ENCODE results near the gene ZNF280A.
"Not testable (repeated sequence)": the region's sequence is repeated elsewhere in the genome, so short reads cannot be mapped to it uniquely, and the experiment has no call there.

The ZNF280A gene

DNA sequence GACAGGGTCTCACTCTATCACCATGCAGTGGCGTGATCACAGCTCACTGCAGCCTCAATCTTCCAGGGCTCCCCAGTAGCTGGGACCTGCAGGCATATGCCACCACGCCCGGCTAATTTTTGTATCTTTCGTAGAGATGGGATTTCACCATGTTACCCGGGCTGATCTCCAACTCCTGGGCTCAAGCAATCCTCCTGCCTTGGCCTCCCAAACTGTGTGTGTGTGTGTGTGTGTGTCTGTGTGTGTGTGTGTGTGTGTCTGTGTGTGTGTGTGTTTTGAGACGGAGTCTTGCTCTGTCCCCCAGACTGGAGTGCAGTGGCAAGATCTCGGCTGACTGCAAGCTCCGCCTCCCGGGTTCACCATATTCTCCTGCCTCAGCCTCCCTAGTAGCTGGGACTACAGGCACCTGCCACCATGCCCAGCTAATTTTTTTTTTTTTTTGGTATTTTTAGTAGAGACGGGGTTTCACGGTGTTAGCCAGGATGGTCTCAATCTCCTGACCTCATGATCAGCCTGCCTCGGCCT lies 12.5 kb upstream of the ZNF280A start:
- not testable (repeated sequence) for H3K9me3 ChIP-seq (ENCODE audit: control insufficient read depth, insufficient read depth, low read length); H3K9ac ChIP-seq (ENCODE audit: low read depth, low read length); H3K4me1 ChIP-seq (ENCODE audit: insufficient read depth, low read length); H3K36me3 ChIP-seq (ENCODE audit: insufficient read depth, low read length)

DNA sequence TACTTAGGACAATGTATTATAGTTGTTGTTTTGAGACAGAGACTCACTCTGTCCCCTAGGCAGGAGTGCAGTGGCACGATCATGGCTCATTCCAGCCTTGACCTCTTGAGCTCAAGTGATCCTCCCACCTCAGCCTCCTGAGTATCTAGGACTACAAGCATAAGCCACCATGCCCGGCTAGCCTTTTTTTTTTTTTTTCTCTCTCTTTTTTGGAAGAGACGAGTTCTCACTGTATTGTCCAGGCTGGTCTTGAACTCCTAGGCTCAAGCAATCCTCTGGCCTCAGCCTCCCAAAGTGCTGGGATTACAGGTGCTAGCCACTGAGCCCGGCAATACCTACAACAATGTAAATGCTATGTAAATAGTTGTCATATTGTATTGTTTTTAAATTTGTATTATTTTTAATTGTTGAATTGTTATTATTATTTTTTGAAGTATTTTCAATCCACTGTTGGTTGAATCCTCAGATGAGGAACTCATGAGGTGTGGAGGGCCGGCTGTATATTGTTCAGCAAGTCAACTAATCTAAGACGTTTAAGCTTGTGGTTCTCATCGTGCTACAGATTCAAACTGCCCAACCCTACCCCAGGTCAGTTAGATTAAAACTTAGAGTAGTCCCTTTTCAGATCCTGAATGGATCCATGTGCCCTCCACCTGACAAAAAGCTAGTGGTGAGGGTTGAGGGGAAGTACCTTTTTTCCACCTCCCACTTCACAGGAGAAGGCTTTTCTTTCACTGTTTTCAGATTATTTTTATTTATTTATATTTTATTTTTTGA lies 11.9 kb upstream of the ZNF280A start:
- H3K9ac ChIP-seq (ENCODE audit: low read depth, low read length) = no peak overlapping the region
- H3K36me3 ChIP-seq (ENCODE audit: insufficient read depth, low read length) = no peaks in the 10 kb centered on the region
- no peaks in the 10 kb centered on the region for H3K4me1 ChIP-seq (ENCODE audit: insufficient read depth, low read length)
- H3K9me3 ChIP-seq (ENCODE audit: control insufficient read depth, insufficient read depth, low read length) = no peaks in the 10 kb centered on the region

- H3K4me1 ChIP-seq (ENCODE audit: insufficient read depth, low read length) = no peaks in the 10 kb centered on the region
- H3K9ac ChIP-seq (ENCODE audit: low read depth, low read length) = no peak overlapping the region
- H3K36me3 ChIP-seq (ENCODE audit: insufficient read depth, low read length) = no peaks in the 10 kb centered on the region
- no peaks in the 10 kb centered on the region for H3K9me3 ChIP-seq (ENCODE audit: control insufficient read depth, insufficient read depth, low read length)
Measured at GRCh38 chr22:22528780-22529179, 8.7 kb upstream of the ZNF280A start.

- Histone ChIP-seq H3K36me3 (ENCODE audit: insufficient read depth, low read length) (no peaks in the 10 kb centered on the region), H3K9ac (ENCODE audit: low read depth, low read length) (no peak overlapping the region), H3K4me1 (ENCODE audit: insufficient read depth, low read length) (no peaks in the 10 kb centered on the region), H3K9me3 (ENCODE audit: control insufficient read depth, insufficient read depth, low read length) (no peaks in the 10 kb centered on the region)
Measured at GRCh38 chr22:22527312-22527711, 7.2 kb upstream of the ZNF280A start.

- H3K9ac ChIP-seq (ENCODE audit: low read depth, low read length) = no peak overlapping the region
- H3K4me1 ChIP-seq (ENCODE audit: insufficient read depth, low read length) = no peaks in the 10 kb centered on the region
- no peaks in the 10 kb centered on the region for H3K9me3 ChIP-seq (ENCODE audit: control insufficient read depth, insufficient read depth, low read length)
- no peaks in the 10 kb centered on the region for H3K36me3 ChIP-seq (ENCODE audit: insufficient read depth, low read length)
Measured at GRCh38 chr22:22526125-22526912, 6.2 kb upstream of the ZNF280A start.

GRCh38 chr22:22523494-22523893 lies 3.4 kb upstream of the ZNF280A start:
- H3K4me1 ChIP-seq (ENCODE audit: insufficient read depth, low read length) = peaks cover 5% of the 10 kb centered on the region; the same call in 1 of the 2 replicates
- H3K9me3 ChIP-seq (ENCODE audit: control insufficient read depth, insufficient read depth, low read length) = no peaks in the 10 kb centered on the region
- no peaks in the 10 kb centered on the region for H3K36me3 ChIP-seq (ENCODE audit: insufficient read depth, low read length)
- H3K9ac ChIP-seq (ENCODE audit: low read depth, low read length) = no peak overlapping the region

DNA sequence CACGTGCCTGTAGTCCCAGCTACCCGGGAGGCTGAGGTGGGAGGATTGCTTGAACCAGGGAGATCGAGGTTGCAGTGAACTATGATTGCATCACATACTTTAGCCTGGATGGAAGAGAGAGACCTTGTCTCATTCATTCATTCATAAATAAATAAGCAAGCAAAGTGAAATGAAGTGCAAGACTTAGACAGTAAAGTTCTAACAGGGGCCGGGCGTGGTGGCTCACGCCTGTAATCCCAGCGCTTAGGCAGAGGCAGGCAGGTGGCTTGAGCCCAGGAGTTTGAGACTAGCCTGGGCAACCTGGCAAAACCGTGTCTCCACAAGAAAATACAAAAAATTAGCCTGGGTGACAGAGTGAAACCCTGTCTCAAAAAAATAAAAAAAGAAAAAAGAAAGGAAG lies 1.6 kb upstream of the ZNF280A start:
- H3K9ac ChIP-seq (ENCODE audit: low read depth, low read length) = no peak overlapping the region
- peaks cover 5% of the 10 kb centered on the region; the same call in 1 of the 2 replicates for H3K4me1 ChIP-seq (ENCODE audit: insufficient read depth, low read length)
- no peaks in the 10 kb centered on the region for H3K36me3 ChIP-seq (ENCODE audit: insufficient read depth, low read length)
- H3K9me3 ChIP-seq (ENCODE audit: control insufficient read depth, insufficient read depth, low read length) = no peaks in the 10 kb centered on the region

DNA sequence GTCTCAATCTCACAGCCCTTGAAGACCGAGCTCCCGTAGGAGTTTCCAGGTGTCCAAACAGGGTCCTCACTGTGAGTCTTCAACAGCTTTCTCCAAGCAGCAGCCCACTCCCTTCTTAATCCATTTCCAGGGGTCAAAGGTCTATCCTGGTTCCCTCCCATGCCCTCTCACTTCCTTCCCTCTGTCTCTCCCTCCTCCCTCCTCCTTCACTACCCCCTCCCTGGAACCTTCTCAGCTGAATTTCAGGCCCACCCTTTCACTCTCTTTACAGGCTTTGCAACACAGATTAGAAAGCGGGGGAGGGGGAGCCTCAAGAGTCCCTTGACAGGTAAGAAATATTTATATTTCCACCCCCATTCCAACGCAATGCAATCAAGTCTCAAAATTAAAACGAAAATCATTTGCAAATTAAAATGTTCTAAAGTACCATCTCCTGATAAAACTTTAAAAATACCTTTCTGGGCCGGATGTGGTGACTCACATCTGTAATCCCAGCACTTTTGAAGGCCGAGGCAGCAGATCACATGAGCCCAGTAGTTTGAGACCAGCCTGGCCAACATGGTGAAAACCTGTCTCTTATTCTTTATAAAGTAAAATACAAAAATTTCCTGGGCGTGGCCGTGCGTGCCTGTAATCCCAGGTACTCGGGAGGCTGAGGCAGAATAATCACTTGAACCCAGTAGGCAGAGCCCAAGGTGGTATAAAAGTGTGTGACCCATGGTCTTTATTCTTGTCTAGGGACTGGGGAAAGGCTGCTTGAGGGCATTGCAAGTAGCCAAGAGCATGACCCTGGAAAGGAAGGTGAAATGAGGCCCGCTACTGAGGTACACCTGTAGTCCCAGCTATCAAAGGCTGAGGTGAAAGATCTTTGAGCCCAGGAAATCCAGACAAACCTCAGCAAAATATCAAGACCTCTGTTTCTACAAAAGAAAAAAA lies 865 bp upstream of the ZNF280A start:
- Histone ChIP-seq H3K9ac (ENCODE audit: low read depth, low read length) (no peak overlapping the region; the same call in 1 of the 2 replicates), H3K4me1 (ENCODE audit: insufficient read depth, low read length) (peaks cover 5% of the 10 kb centered on the region; the same call in 1 of the 2 replicates), H3K9me3 (ENCODE audit: control insufficient read depth, insufficient read depth, low read length) (no peaks in the 10 kb centered on the region), H3K36me3 (ENCODE audit: insufficient read depth, low read length) (no peaks in the 10 kb centered on the region)

DNA sequence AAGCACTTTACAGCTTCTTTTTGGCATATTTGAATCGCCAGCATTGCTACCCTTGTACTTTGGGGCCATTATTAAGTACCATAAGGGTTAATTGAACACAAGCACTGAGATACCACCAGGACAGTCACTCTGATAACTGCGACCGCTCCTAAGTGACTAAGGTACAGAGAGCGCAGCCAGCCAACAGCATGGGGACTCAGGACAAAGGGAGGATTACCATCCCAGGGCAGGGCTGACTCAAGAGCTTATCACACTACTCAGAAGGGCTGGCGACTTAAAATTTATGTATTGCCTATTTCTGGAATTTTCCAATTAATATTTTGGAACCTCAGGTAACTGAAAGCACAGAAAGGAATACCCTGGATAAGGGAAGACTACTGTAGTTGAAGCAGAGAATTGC lies 479 bp downstream of the ZNF280A start:
- Histone ChIP-seq H3K9me3 (ENCODE audit: control insufficient read depth, insufficient read depth, low read length) (no peaks in the 10 kb centered on the region), H3K4me1 (ENCODE audit: insufficient read depth, low read length) (peaks cover 5% of the 10 kb centered on the region; the same call in 1 of the 2 replicates), H3K9ac (ENCODE audit: low read depth, low read length) (peak overlapping the region; percentile 46; the same call in 1 of the 2 replicates), H3K36me3 (ENCODE audit: insufficient read depth, low read length) (no peaks in the 10 kb centered on the region)

DNA sequence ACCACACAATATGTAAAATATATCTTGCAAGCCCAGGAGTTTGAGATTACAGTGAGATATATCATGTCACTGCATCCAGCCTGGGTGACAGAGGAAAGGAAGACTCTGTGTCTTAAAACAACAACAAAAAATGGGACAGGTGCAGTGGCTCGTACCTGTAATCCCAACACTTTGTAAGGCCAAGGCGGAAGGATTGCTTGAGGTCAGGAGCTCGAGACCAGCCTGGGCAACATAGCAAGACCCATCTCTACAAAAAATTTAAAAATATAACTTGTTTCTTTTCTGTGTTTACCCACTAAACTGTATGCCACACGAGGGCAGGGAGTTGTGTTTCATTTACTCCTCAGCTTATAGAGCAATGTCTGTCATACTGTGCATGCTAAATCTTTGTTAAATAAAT lies 3.1 kb downstream of the ZNF280A start:
- Histone ChIP-seq H3K36me3 (ENCODE audit: insufficient read depth, low read length) (no peaks in the 10 kb centered on the region), H3K9ac (ENCODE audit: low read depth, low read length) (no peak overlapping the region), H3K4me1 (ENCODE audit: insufficient read depth, low read length) (peaks cover 5% of the 10 kb centered on the region; the same call in 1 of the 2 replicates), H3K9me3 (ENCODE audit: control insufficient read depth, insufficient read depth, low read length) (no peaks in the 10 kb centered on the region)

DNA sequence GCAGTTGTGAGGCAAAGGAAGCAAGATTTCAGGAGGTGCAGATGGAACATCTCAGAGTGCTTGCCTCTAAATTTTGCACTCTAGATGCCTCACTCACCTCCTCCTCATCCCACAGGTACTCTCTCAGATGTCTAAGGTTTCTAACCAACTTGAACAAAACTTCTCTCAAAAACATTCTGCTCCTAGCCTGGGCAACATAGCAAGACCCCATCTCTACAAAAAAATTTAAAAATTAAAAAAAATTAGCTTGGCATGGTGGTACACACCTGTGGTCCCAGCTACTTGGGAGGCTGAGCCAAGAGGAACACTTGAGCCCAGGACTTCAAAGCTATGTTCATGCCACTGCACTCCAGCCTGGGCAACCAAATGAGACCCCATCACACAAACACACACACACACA lies 4.2 kb downstream of the ZNF280A start:
- Histone ChIP-seq H3K9ac (ENCODE audit: low read depth, low read length) (no peak overlapping the region), H3K9me3 (ENCODE audit: control insufficient read depth, insufficient read depth, low read length) (0 out of 2 replicates have a peak, but pooled peaks cover 3% of the 10 kb centered on the region), H3K4me1 (ENCODE audit: insufficient read depth, low read length) (peaks cover 5% of the 10 kb centered on the region; the same call in 1 of the 2 replicates), H3K36me3 (ENCODE audit: insufficient read depth, low read length) (no peaks in the 10 kb centered on the region)

GRCh38 chr22:22514431-22514830 lies 5.6 kb downstream of the ZNF280A start:
- H3K36me3 ChIP-seq (ENCODE audit: insufficient read depth, low read length); H3K9me3 ChIP-seq (ENCODE audit: control insufficient read depth, insufficient read depth, low read length); H3K9ac ChIP-seq (ENCODE audit: low read depth, low read length); H3K4me1 ChIP-seq (ENCODE audit: insufficient read depth, low read length): not testable (repeated sequence)

- H3K4me1 ChIP-seq (ENCODE audit: insufficient read depth, low read length) = no peaks in the 10 kb centered on the region
- H3K36me3 ChIP-seq (ENCODE audit: insufficient read depth, low read length) = no peaks in the 10 kb centered on the region
- H3K9me3 ChIP-seq (ENCODE audit: control insufficient read depth, insufficient read depth, low read length) = peaks cover 9% of the 10 kb centered on the region; the same call in 1 of the 2 replicates
- H3K9ac ChIP-seq (ENCODE audit: low read depth, low read length) = no peak overlapping the region
Measured at GRCh38 chr22:22513619-22514018, 6.5 kb downstream of the ZNF280A start.

DNA sequence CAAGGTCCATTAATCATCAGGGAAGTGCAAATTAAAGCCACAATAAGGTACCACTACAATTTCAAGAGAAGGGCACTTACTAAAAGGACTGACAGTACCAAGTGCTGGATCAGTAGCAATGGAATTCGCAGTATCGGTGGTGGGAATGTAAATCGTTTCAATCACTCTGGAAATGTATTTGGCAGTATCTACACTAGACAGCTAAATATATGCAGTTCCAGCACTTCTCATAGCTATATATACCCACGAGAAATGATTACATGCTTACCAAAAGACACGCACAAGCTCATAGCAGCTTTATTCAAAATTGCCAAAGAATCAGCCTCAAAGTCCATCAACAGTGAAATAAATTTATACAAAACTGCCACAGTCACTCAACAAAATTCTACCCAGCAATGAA lies 7.1 kb downstream of the ZNF280A start:
- Histone ChIP-seq H3K9ac (ENCODE audit: low read depth, low read length) (no peak overlapping the region), H3K36me3 (ENCODE audit: insufficient read depth, low read length) (no peaks in the 10 kb centered on the region), H3K4me1 (ENCODE audit: insufficient read depth, low read length) (no peaks in the 10 kb centered on the region), H3K9me3 (ENCODE audit: control insufficient read depth, insufficient read depth, low read length) (peaks cover 9% of the 10 kb centered on the region; the same call in 1 of the 2 replicates)
